Astrocyte (in vitro differentiated cells and primary cell): ENCODE measurements around the gene ZNF211.

Experiments
- EZH2 ChIP-seq: IDR thresholded peaks from 2 replicates; pipeline ENCODE4 v1.6.1; 2012; ENCODE audit warnings: mild to moderate bottlenecking, low read length, inconsistent platforms; ENCODE audit not compliant: insufficient read depth
- TF ChIP-seq, protein P1 (sequence below): IDR thresholded peaks from 2 replicates; pipeline ENCODE4 v1.5.1; 2011; ENCODE audit warnings: low read depth, mild to moderate bottlenecking, inconsistent platforms, low read length, moderate library complexity; ENCODE audit not compliant: insufficient read depth

GRCh38 chr19:57664269-57665127 is 31.5 kb downstream of the ZNF211 start:
- TF ChIP-seq, protein P1, sequence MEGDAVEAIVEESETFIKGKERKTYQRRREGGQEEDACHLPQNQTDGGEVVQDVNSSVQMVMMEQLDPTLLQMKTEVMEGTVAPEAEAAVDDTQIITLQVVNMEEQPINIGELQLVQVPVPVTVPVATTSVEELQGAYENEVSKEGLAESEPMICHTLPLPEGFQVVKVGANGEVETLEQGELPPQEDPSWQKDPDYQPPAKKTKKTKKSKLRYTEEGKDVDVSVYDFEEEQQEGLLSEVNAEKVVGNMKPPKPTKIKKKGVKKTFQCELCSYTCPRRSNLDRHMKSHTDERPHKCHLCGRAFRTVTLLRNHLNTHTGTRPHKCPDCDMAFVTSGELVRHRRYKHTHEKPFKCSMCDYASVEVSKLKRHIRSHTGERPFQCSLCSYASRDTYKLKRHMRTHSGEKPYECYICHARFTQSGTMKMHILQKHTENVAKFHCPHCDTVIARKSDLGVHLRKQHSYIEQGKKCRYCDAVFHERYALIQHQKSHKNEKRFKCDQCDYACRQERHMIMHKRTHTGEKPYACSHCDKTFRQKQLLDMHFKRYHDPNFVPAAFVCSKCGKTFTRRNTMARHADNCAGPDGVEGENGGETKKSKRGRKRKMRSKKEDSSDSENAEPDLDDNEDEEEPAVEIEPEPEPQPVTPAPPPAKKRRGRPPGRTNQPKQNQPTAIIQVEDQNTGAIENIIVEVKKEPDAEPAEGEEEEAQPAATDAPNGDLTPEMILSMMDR, result no peak
- no peak for TF ChIP-seq EZH2
